Lower lobe of right lung (tissue), 2 donors: ENCODE results near the gene TBC1D8. TPM values are rescaled to one million over a fixed set of nuclear protein-coding genes. Genes with fewer than 3 reads are reported as not detected.

Source experiments
- ATAC-seq, 2 donors: fragments of 200-7000 bp; cut with Tn5 transposase; one replicate each; pipeline ENCODE4 v1.9.1; 2020 to 2022; ENCODE audit warnings: mild to moderate bottlenecking in 2 of 2, moderate library complexity in 2 of 2
- DNase-seq: peaks from one replicate; pipeline ENCODE4 v3.0.0-alpha.2; 2020
- H3K27ac ChIP-seq: fragments of 200-600 bp; one replicate; pipeline ENCODE4 v1.8.0; 2022
- H3K27me3 ChIP-seq: fragments of 200-600 bp; one replicate; pipeline ENCODE4 v1.8.0; 2022; ENCODE audit warnings: low read depth
- H3K36me3 ChIP-seq: fragments of 200-600 bp; one replicate; pipeline ENCODE4 v1.8.0; 2022; ENCODE audit warnings: mild to moderate bottlenecking
- H3K4me1 ChIP-seq: fragments of 200-600 bp; one replicate; pipeline ENCODE4 v1.8.0; 2022
- H3K4me3 ChIP-seq: fragments of 200-600 bp; one replicate; pipeline ENCODE4 v1.8.0; 2022; ENCODE audit warnings: mild to moderate bottlenecking
- H3K9me3 ChIP-seq: fragments of 200-600 bp; one replicate; pipeline ENCODE4 v1.8.0; 2022
- intact Hi-C: fragments of 100-400 bp; cut with DNase I; formaldehyde crosslinking; loops from one replicate; pipeline ENCODE4 v1.11.0; 2022
- total RNA-seq: library from RNA; stranded (reverse); fragmentation: NEBNext Ultra II Directional; extraction: Animal tissue kit (Norgen Biotek cat#: 25700); gene quantifications from one replicate; pipeline ENCODE4 v1.2.1, GENCODE V29; 2021
- TF ChIP-seq, protein P1 (sequence below): fragments of 200-600 bp; IDR thresholded peaks from one replicate; pipeline ENCODE4 v1.8.0; 2022; ENCODE audit warnings: antibody characterized with exemption, mild to moderate bottlenecking
- donor health status: DM: no; HTN: yes; CAD: no; lungs with severe emphysema.

The TBC1D8 gene
- total RNA-seq, 1 donor from 2014 or later = 30.2 TPM

DNA sequence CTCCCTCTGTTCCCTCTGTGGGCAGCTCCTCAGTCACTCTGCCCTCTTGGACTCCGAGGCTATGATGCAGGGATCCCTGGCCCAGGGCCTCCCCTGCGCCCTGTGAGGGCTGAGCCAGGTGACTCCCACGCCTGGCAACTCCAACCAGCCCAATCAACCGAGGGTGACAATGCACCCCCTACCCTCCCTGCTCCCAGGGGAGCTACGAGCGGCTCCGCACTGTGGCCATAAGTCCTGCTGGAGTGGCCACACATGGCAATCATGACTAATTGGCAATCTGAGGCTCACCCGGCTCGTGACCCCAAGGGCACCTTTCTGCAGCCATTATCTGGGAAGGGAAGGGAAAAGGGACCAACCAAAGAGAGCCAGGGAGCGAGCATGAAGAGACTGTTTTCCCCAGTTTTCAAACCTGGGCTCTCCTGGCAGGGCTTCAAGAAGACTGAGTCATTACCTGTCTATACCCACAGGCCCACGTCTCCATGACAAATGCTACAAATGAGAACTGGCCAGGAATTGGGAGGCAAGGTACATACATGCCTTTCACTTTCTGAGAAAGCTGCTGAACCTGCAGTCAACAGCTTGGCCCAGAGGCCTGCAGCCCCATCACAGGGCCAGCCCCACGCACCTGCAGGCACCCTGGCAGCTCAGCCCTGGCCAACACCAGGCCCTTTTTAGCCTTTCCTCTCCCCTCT lies 104.0 kb downstream of the TBC1D8 start:
- no peak overlapping the region for H3K4me3 ChIP-seq
- DNase-seq (no peak), ATAC-seq (peak in 1 of 2 donors; percentile 59)
- H3K4me1 ChIP-seq = no peaks in the 10 kb centered on the region
- H3K9me3 ChIP-seq = no peaks in the 10 kb centered on the region
- intact Hi-C loops = no loop called here
- no peak overlapping the region for H3K27ac ChIP-seq
- no peaks in the 10 kb centered on the region for H3K27me3 ChIP-seq
- H3K36me3 ChIP-seq = peaks cover 33% of the 10 kb centered on the region
- TF ChIP-seq, protein P1, sequence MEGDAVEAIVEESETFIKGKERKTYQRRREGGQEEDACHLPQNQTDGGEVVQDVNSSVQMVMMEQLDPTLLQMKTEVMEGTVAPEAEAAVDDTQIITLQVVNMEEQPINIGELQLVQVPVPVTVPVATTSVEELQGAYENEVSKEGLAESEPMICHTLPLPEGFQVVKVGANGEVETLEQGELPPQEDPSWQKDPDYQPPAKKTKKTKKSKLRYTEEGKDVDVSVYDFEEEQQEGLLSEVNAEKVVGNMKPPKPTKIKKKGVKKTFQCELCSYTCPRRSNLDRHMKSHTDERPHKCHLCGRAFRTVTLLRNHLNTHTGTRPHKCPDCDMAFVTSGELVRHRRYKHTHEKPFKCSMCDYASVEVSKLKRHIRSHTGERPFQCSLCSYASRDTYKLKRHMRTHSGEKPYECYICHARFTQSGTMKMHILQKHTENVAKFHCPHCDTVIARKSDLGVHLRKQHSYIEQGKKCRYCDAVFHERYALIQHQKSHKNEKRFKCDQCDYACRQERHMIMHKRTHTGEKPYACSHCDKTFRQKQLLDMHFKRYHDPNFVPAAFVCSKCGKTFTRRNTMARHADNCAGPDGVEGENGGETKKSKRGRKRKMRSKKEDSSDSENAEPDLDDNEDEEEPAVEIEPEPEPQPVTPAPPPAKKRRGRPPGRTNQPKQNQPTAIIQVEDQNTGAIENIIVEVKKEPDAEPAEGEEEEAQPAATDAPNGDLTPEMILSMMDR = no peak

DNA sequence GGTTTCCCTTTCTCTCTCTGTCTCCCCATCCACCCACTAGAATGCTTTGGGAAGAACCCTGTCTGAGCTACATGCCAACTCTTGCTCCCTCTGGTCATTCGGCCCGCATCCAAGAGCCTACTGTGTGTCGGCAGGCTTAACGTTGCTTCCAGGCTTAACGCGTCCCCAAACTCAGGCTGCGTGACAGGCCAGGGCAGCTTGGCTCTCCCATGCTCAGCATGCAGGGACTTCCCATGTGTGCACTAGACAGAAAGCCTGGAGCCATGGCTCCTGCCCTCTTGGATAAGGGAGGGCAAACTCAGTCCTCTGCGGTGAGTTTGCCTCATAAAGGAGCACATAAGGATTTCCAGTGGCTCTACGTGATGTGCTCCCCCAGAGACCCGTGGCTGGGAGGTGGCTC lies 105.9 kb downstream of the TBC1D8 start:
- Histone ChIP-seq H3K36me3 (peaks cover 36% of the 10 kb centered on the region), H3K27ac (no peak overlapping the region), H3K4me3 (no peak overlapping the region), H3K4me1 (peaks cover 11% of the 10 kb centered on the region), H3K27me3 (no peaks in the 10 kb centered on the region), H3K9me3 (no peaks in the 10 kb centered on the region)
- TF ChIP-seq, protein P1 = no peak
- DNase-seq (no peak), ATAC-seq (no peak)
- intact Hi-C loops = no loop called here

DNA sequence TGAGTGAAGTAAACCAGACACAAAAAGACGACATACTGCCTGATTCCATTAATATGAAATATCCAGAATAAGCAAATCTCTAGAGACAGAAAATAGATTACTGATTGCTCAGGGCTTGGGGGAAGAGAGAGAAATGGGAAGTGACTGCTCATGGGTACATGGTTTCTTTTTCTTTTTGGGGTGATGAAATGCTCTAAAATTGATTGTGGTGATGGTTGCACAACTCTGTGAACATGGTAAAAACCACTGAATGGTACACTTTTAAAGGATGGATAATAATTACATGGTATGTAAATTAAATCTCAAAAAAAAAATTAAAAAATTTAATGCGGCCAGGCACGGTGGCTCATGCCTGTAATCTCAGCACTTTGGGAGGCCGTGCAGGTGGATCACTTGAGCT lies 109.8 kb downstream of the TBC1D8 start:
- DNase-seq = no peak
- peak in 1 of 2 donors; percentile 48 for ATAC-seq
- Histone ChIP-seq H3K4me1 (peaks cover 14% of the 10 kb centered on the region), H3K4me3 (no peak overlapping the region), H3K27me3 (no peaks in the 10 kb centered on the region), H3K36me3 (peaks cover 53% of the 10 kb centered on the region), H3K27ac (no peak overlapping the region), H3K9me3 (no peaks in the 10 kb centered on the region)
- intact Hi-C loops = no loop called here
- TF ChIP-seq, protein P1 = no peak

DNA sequence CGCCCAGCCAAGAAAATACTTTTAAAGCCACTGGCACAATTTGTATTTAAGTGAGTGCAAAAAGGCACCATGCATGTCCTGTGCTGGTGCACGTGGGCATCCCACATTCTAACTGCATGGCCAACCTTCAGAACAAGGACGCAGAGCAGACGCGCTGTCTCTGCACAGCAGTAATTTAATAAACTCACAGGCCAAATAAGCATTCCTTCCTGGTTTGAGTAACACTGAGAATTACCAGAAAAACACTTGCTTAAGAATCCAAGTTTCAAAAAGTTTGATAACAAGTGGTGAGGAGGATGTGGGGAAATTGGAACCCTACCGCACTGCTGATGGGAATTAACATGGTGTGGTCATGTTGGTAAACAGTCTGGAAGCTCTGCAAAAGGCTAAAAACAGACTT lies 110.4 kb downstream of the TBC1D8 start:
- Histone ChIP-seq H3K27me3 (no peaks in the 10 kb centered on the region), H3K4me3 (no peak overlapping the region), H3K36me3 (peaks cover 57% of the 10 kb centered on the region), H3K4me1 (peaks cover 14% of the 10 kb centered on the region), H3K9me3 (no peaks in the 10 kb centered on the region), H3K27ac (no peak overlapping the region)
- no peak for DNase-seq
- intact Hi-C loops = no loop called here
- TF ChIP-seq, protein P1 = no peak
- no peak for ATAC-seq

DNA sequence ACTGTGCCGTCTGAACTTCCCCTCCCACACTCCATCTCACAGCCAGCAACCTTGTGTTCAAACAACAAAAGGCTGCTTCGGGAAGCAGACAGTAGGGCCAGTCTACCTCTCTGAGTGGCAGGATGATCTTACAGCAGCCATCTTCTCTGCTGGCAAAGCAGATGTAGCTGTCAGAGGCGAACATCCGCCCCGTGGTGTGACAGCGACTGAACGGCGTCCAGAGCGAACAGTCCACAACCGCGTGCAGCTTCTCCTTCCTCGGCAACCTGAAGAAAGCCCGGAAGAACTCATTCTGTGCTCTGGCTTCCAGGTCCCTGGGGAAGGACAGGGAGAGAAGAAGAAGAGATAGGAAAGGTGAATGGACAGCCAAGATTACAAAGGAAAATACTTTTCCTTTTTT lies 111.1 kb downstream of the TBC1D8 start:
- H3K4me1 ChIP-seq = peaks cover 14% of the 10 kb centered on the region
- no peaks in the 10 kb centered on the region for H3K9me3 ChIP-seq
- intact Hi-C loops = no loop called here
- H3K36me3 ChIP-seq = peaks cover 64% of the 10 kb centered on the region
- DNase-seq (no peak), ATAC-seq (no peak)
- no peak overlapping the region for H3K4me3 ChIP-seq
- H3K27me3 ChIP-seq = no peaks in the 10 kb centered on the region
- TF ChIP-seq, protein P1 = no peak
- no peak overlapping the region for H3K27ac ChIP-seq
